Fibroblast of lung (primary cell): ENCODE measurements around the gene SFMBT2. TPM values are rescaled to one million over a fixed set of nuclear protein-coding genes. Genes with fewer than 3 reads are reported as not detected.
"Not testable (repeated sequence)": the region's sequence is repeated elsewhere in the genome, so short reads cannot be mapped to it uniquely, and the experiment has no call there.

Experiments
- DNase-seq, 2 donors: peaks; one replicate each; pipeline versions ENCODE4 v3.0.0 to v3.0.0-alpha.2; 2010; ENCODE audit warnings: low read depth in 2 of 2
- H2AFZ ChIP-seq: 2 replicates; pipeline ENCODE4 v1.5.1; 2012; ENCODE audit warnings: low read length, control low read depth, inconsistent platforms
- H3K27ac ChIP-seq: 2 replicates; pipeline ENCODE4 v1.5.1; 2011; ENCODE audit warnings: low read length, control low read depth; ENCODE audit not compliant: insufficient read depth
- H3K27me3 ChIP-seq: 2 replicates; pipeline ENCODE4 v1.5.1; 2011; ENCODE audit warnings: mild to moderate bottlenecking, low read length; ENCODE audit not compliant: control insufficient read depth, insufficient read depth
- H3K36me3 ChIP-seq: 2 replicates; pipeline ENCODE4 v1.5.1; 2011; ENCODE audit warnings: low read length; ENCODE audit not compliant: control insufficient read depth, insufficient read depth
- H3K4me1 ChIP-seq: 2 replicates; pipeline ENCODE4 v1.5.1; 2011; ENCODE audit warnings: low read length; ENCODE audit not compliant: control insufficient read depth, insufficient read depth; ENCODE audit errors: extremely low read depth
- H3K4me2 ChIP-seq: 2 replicates; pipeline ENCODE4 v1.5.1; 2011; ENCODE audit warnings: low read length, control low read depth; ENCODE audit not compliant: insufficient read depth; ENCODE audit errors: extremely low read depth
- H3K4me3 ChIP-seq, 4 experiments: fragments of 200-600 bp in 1 of 4; sonication (generic) in 1 of 4; replicated peaks in 1 of 4; 2 replicates each; pipeline ENCODE4 v1.5.1; 2011 to 2016; ENCODE audit warnings: low read length in 4 of 4, low read depth in 3 of 4, mild to moderate bottlenecking in 3 of 4, control low read depth in 2 of 4, inconsistent platforms in 1 of 4, mixed read lengths in 1 of 4; ENCODE audit not compliant: insufficient read depth in 1 of 4; ENCODE audit errors: control extremely low read depth in 1 of 4
- H3K79me2 ChIP-seq: 2 replicates; pipeline ENCODE4 v1.5.1; 2012; ENCODE audit warnings: mild to moderate bottlenecking, low read length, inconsistent platforms; ENCODE audit not compliant: control insufficient read depth, insufficient read depth
- H3K9ac ChIP-seq: 2 replicates; pipeline ENCODE4 v1.5.1; 2011; ENCODE audit warnings: mild to moderate bottlenecking, low read length, control low read depth; ENCODE audit not compliant: insufficient read depth
- H3K9me3 ChIP-seq: 2 replicates; pipeline ENCODE4 v1.5.1; 2012; ENCODE audit warnings: low read depth, low read length; ENCODE audit not compliant: control insufficient read depth, insufficient read depth
- H4K20me1 ChIP-seq: 2 replicates; pipeline ENCODE4 v1.5.1; 2011; ENCODE audit warnings: low read length; ENCODE audit not compliant: control insufficient read depth, insufficient read depth; ENCODE audit errors: extremely low read depth
- CTCF ChIP-seq, 2 donors: IDR thresholded peaks in 1 of 2; conservative IDR thresholded peaks in 1 of 2; 1 replicate in 1 of 2; 2 replicates in 1 of 2; pipeline ENCODE4 v1.5.1; 2011 to 2012; ENCODE audit warnings: low read length in 2 of 2, control low read depth in 1 of 2, inconsistent platforms in 1 of 2, low read depth in 1 of 2, mild to moderate bottlenecking in 1 of 2
- EZH2 ChIP-seq: IDR thresholded peaks from 2 replicates; pipeline ENCODE4 v1.5.1; 2012; ENCODE audit warnings: low read length, control low read depth, mild to moderate bottlenecking; ENCODE audit errors: missing control alignments
- polyA plus RNA-seq, 2 donors: library from polyadenylated mRNA; depleted of rRNA in 1 of 2; stranded (reverse) in 1 of 2; unstranded in 1 of 2; fragments of >200 nt; gene quantifications; 2 replicates each; pipeline ENCODE4 v1.2.1, GENCODE V29; 2011 to 2012; ENCODE audit warnings: missing spikeins in 1 of 2
- total RNA-seq: library from RNA; depleted of rRNA; stranded (reverse); fragments of >200 nt; gene quantifications from 2 replicates; pipeline ENCODE4 v1.2.1, GENCODE V29; 2014

The SFMBT2 gene
- total and polyA plus RNA-seq, 2 donors (not counting 1 experiment from before 2014, with no cell fraction given) = 0.52 to 2.5 TPM

GRCh38 chr10:7230036-7230435 is 180.8 kb downstream of the SFMBT2 start:
- H3K9me3 ChIP-seq = no peaks in the 10 kb centered on the region
- no peak overlapping the region for H3K27ac ChIP-seq
- no peak overlapping the region for H3K4me2 ChIP-seq
- DNase-seq = no peak
- no peak for TF ChIP-seq EZH2
- no peak for TF ChIP-seq CTCF (conservative IDR thresholded peaks at IDR 0.05 in 1 of 2, IDR thresholded peaks at IDR 0.05 in 1 of 2; ENCODE audit: low read depth in 1 of 2, low read length in 2 of 2)
- no peak overlapping the region for H2AFZ ChIP-seq
- no peaks in the 10 kb centered on the region for H3K27me3 ChIP-seq
- no peaks in the 10 kb centered on the region for H3K4me1 ChIP-seq
- no peaks in the 10 kb centered on the region for H4K20me1 ChIP-seq
- no peaks in the 10 kb centered on the region for H3K79me2 ChIP-seq
- no peak overlapping the region for H3K9ac ChIP-seq
- H3K36me3 ChIP-seq = no peaks in the 10 kb centered on the region
- H3K4me3 ChIP-seq = no peak overlapping the region

GRCh38 chr10:7225133-7225532 is 185.7 kb downstream of the SFMBT2 start:
- no peak overlapping the region for H3K9ac ChIP-seq
- H2AFZ ChIP-seq = no peak overlapping the region
- no peaks in the 10 kb centered on the region for H3K79me2 ChIP-seq
- H3K4me1 ChIP-seq = no peaks in the 10 kb centered on the region
- no peaks in the 10 kb centered on the region for H3K27me3 ChIP-seq
- no peaks in the 10 kb centered on the region for H3K9me3 ChIP-seq
- no peak for TF ChIP-seq CTCF (conservative IDR thresholded peaks at IDR 0.05 in 1 of 2, IDR thresholded peaks at IDR 0.05 in 1 of 2; ENCODE audit: low read depth in 1 of 2, low read length in 2 of 2)
- no peak for TF ChIP-seq EZH2
- no peak for DNase-seq
- no peak overlapping the region for H3K4me3 ChIP-seq
- no peaks in the 10 kb centered on the region for H4K20me1 ChIP-seq
- H3K27ac ChIP-seq = no peak overlapping the region
- H3K36me3 ChIP-seq = no peaks in the 10 kb centered on the region
- H3K4me2 ChIP-seq = no peak overlapping the region

- peak; percentile 48 to 52 for DNase-seq
- Histone ChIP-seq H3K4me3 (no peak overlapping the region), H3K4me1 (no peaks in the 10 kb centered on the region), H4K20me1 (no peaks in the 10 kb centered on the region), H2AFZ (no peak overlapping the region), H3K36me3 (no peaks in the 10 kb centered on the region), H3K27ac (no peak overlapping the region), H3K4me2 (no peak overlapping the region), H3K79me2 (no peaks in the 10 kb centered on the region), H3K9ac (no peak overlapping the region), H3K9me3 (no peaks in the 10 kb centered on the region), H3K27me3 (no peaks in the 10 kb centered on the region)
- TF ChIP-seq CTCF (conservative IDR thresholded peaks at IDR 0.05 in 1 of 2, IDR thresholded peaks at IDR 0.05 in 1 of 2; ENCODE audit: low read depth in 1 of 2, low read length in 2 of 2) = peak in 1 of 2 donors; percentile 27
- TF ChIP-seq EZH2 = no peak
Observed at GRCh38 chr10:7218968-7219367, 191.9 kb downstream of the SFMBT2 start.

GRCh38 chr10:7212696-7213095 is 198.1 kb downstream of the SFMBT2 start:
- not testable (repeated sequence) for H3K9ac ChIP-seq, H3K36me3 ChIP-seq, H3K4me3 ChIP-seq, H2AFZ ChIP-seq, H3K27me3 ChIP-seq, H3K27ac ChIP-seq, H3K79me2 ChIP-seq, H3K4me1 ChIP-seq, DNase-seq, H4K20me1 ChIP-seq, H3K4me2 ChIP-seq, H3K9me3 ChIP-seq
